Measurements from ENCODE around the gene PRPS1L1.

DNA sequence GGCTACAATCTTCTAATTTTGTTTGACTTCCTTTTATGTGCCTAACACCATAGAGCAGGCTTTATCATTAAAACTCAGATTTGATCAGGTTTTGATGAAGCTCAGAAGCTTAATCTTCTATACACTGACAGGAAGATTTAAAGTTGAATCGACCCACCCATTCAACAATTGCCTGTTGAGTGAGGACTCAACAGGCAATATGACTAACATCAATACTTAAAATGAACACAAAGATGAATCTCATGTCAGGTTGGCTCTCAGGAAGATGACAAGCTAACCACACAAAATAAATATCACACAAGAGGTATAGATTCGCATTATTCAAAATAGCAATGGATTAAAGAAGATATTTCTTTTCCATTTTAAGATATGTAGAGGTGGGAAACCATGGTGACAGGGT, 50.7 kb downstream of the PRPS1L1 start:
- TF ChIP-seq, protein P1, sequence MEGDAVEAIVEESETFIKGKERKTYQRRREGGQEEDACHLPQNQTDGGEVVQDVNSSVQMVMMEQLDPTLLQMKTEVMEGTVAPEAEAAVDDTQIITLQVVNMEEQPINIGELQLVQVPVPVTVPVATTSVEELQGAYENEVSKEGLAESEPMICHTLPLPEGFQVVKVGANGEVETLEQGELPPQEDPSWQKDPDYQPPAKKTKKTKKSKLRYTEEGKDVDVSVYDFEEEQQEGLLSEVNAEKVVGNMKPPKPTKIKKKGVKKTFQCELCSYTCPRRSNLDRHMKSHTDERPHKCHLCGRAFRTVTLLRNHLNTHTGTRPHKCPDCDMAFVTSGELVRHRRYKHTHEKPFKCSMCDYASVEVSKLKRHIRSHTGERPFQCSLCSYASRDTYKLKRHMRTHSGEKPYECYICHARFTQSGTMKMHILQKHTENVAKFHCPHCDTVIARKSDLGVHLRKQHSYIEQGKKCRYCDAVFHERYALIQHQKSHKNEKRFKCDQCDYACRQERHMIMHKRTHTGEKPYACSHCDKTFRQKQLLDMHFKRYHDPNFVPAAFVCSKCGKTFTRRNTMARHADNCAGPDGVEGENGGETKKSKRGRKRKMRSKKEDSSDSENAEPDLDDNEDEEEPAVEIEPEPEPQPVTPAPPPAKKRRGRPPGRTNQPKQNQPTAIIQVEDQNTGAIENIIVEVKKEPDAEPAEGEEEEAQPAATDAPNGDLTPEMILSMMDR (IDR thresholded peaks at IDR 0.05; ENCODE audit: low read length) = no peak
- no peak for TF ChIP-seq EZH2 (optimal IDR thresholded peaks at IDR 0.05; ENCODE audit: low read depth, low read length)

Measured in MM.1S (cell line).